Jurkat, Clone E6-1 (cell line): ENCODE results near the gene SPATA2. TPM values are rescaled to one million over a fixed set of nuclear protein-coding genes. Genes with fewer than 3 reads are reported as not detected.
"Not testable (repeated sequence)": the region's sequence is repeated elsewhere in the genome, so short reads cannot be mapped to it uniquely, and the experiment has no call there.

Source experiments
- DNase-seq: peaks from one replicate; pipeline ENCODE4 v3.0.0-alpha.2; 2011; ENCODE audit warnings: low read depth, low spot score
- H3K4me3 ChIP-seq: 2 replicates; pipeline ENCODE4 v1.5.1; 2011; ENCODE audit warnings: mild to moderate bottlenecking, low read length, control low read depth, moderate library complexity
- polyA plus RNA-seq: library from polyadenylated mRNA; unstranded; fragments of >200 nt; gene quantifications from one replicate; pipeline ENCODE4 v1.2.1, GENCODE V29; 2012; ENCODE audit warnings: missing spikeins; ENCODE audit not compliant: insufficient read length, insufficient read depth

Gene SPATA2
- 7.5 TPM for polyA plus RNA-seq

- peak within 1 kb of the TSS; percentile 93 for H3K4me3 ChIP-seq
- DNase-seq: peak; percentile 81
Observed at GRCh38 chr20:49915380-49916145, at the start of gene SPATA2. Gene SPATA2, minus strand, starts transcription at chr20:49915529. Its CDS starts 7,039 bp downstream, at chr20:49908490.

- DNase-seq: no peak
Observed at GRCh38 chr20:49961413-49961812, 46.1 kb upstream of the SPATA2 start.

GRCh38 chr20:49957089-49957938 is 42.0 kb upstream of the SPATA2 start:
- H3K4me3 ChIP-seq, DNase-seq: not testable (repeated sequence)

More at GRCh38 chr20:49961413-49961812, 46.1 kb upstream of the SPATA2 start:
- H3K4me3 ChIP-seq: no peak overlapping the region

GRCh38 chr20:49956689-49957088 is 41.4 kb upstream of the SPATA2 start:
- DNase-seq: no peak

GRCh38 chr20:49955830-49956396 is 40.6 kb upstream of the SPATA2 start:
- not testable (repeated sequence) for H3K4me3 ChIP-seq, DNase-seq

More at GRCh38 chr20:49956689-49957088, 41.4 kb upstream of the SPATA2 start:
- H3K4me3 ChIP-seq: no peak overlapping the region

GRCh38 chr20:49955167-49955566 is 39.8 kb upstream of the SPATA2 start:
- no peak for DNase-seq
- H3K4me3 ChIP-seq: no peak overlapping the region

GRCh38 chr20:49951151-49951550 is 35.8 kb upstream of the SPATA2 start:
- no peak overlapping the region for H3K4me3 ChIP-seq
- no peak for DNase-seq

DNA sequence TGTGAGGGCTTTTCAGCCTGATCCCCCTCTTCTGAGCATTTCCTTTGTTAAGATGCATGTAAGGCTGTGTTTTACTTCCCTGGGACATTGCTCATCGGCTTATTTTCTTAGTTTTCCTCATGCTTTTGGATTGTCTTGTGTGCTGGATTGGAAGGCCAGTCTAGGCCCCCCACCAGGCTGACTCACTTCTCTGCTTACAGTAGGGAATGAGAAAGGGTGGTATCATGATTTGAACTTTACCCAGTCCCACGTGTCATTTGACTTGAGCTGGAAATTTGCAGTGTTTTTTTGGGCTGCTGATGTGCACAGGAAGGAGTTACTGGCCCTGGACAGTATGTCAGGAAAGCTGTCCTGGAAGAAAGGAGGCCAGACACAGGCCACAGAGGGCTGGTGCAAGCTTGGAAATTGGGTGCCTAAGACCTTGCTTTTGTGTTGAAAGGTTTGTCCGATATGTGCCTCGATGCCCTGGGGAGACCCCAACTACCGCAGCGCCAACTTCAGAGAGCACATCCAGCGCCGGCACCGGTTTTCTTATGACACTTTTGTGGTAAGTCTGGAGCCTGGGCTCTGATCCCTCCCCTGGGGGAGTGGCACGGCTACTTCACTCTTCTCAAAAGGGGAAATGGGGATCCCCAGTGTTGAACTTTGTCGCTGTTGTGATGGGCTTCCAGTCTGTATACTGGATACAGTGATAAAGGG is 33.6 kb upstream of the SPATA2 start:
- no peak overlapping the region for H3K4me3 ChIP-seq
- DNase-seq: no peak

DNA sequence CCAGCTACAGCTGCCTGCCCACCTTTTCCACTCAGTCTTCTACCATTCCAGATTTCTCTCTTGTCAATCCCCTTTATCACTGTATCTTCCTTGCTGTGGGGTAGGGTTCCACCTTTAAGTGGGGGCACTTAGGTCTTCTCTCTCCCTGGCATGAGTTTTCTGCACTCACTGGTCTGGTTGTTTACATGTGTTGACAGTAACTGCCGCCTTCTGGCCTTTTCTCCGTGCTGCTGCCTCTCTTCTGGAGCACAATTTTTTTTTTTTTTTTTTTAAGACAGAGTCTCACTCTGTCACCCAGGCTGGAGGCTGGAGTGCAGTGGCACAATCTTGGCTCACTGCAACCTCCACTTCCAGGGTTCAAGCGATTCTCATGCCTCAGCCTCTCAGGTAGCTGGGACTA is 32.8 kb upstream of the SPATA2 start:
- DNase-seq: no peak

DNA sequence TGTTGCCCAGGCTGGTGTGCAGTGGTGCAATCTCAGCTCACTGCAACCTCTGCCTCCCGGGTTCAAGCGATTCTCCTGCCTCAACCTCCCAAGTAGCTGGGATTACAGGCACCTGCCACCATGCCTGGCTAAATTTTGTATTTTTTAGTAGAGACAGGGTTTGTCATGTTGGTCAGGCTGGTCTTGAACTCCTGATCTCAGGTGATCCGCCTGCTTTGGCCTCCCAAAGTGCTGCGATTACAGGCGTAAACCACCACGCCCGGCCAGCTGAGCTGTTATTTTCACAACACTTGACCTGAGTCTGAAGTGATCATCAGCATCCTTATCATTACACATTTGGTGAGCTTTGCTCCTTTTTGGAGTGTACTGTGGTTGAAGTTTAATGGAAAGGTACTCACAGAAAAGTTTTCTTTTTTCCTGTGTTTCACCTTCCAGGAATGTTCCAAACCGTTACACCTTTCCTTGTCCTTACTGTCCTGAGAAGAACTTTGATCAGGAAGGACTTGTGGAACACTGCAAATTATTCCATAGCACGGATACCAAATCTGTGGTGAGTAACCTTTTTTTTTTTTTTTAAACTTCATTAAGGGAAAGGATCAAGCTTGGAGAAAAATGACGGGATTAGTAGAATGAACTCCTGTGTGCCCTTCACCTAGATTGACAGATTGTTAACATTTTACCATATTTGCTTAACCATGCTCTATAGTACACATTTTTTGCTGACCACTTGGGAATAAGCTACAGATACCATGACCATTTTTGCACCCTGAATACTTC is 30.6 kb upstream of the SPATA2 start:
- no peak for DNase-seq
- no peak overlapping the region for H3K4me3 ChIP-seq

More for the DNA sequence above, 32.8 kb upstream of the SPATA2 start:
- no peak overlapping the region for H3K4me3 ChIP-seq

- no peak for DNase-seq
- no peak overlapping the region for H3K4me3 ChIP-seq
Observed at GRCh38 chr20:49945306-49945700, 30.0 kb upstream of the SPATA2 start.

- H3K4me3 ChIP-seq: no peak overlapping the region
- no peak for DNase-seq
Observed at GRCh38 chr20:49942942-49943341, 27.6 kb upstream of the SPATA2 start.

GRCh38 chr20:49942303-49942702 is 27.0 kb upstream of the SPATA2 start:
- no peak for DNase-seq
- no peak overlapping the region for H3K4me3 ChIP-seq

- no peak for DNase-seq
- no peak overlapping the region for H3K4me3 ChIP-seq
Observed at GRCh38 chr20:49941456-49941855, 26.1 kb upstream of the SPATA2 start.

DNA sequence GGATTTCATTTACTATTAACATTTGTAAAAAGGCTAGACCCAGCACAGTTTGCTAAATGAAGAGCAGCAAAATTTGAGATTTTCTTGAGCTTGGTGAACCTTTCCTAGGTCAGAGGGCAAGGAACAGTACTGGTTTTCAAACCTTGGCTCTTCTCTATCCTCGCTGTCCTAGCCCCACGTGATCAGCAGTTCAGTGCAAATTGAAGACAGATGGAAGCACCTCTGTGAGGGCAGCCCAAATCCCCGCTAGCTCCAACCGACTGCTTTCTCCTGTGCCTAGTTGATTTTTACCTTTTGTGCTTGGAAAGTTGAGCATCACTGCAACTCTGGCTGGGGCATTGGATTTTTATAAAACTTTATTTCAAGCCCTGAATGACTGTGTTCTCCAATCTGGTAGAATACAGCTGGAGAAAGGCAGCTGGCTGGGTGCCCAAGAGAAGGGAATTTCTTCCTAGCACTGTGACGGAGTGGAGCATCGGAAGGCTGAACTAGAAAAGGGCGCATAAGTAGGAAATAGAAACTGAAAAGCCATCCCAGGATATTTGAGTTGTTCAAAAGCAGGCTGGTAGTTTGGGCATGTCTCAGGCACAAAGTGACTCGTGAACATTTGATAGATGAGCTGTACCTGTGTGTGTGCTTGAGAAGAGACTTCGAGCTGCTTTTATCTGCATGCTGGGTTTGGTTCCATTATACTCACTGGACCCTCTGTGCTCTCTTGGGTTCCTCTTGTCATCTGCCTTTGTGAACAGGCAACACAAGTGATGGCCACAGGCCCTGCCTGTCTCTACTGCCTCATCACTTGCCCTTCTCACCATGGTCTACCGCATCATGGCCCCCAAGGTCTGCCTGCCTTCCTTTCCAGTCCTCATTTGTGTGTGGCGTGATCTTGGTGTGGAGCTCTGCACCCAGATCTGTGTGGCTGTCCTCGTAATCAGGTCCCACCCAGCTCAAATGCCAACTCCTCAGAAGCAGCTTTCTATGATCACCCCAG is 23.1 kb upstream of the SPATA2 start:
- no peak for DNase-seq
- no peak overlapping the region for H3K4me3 ChIP-seq

DNA sequence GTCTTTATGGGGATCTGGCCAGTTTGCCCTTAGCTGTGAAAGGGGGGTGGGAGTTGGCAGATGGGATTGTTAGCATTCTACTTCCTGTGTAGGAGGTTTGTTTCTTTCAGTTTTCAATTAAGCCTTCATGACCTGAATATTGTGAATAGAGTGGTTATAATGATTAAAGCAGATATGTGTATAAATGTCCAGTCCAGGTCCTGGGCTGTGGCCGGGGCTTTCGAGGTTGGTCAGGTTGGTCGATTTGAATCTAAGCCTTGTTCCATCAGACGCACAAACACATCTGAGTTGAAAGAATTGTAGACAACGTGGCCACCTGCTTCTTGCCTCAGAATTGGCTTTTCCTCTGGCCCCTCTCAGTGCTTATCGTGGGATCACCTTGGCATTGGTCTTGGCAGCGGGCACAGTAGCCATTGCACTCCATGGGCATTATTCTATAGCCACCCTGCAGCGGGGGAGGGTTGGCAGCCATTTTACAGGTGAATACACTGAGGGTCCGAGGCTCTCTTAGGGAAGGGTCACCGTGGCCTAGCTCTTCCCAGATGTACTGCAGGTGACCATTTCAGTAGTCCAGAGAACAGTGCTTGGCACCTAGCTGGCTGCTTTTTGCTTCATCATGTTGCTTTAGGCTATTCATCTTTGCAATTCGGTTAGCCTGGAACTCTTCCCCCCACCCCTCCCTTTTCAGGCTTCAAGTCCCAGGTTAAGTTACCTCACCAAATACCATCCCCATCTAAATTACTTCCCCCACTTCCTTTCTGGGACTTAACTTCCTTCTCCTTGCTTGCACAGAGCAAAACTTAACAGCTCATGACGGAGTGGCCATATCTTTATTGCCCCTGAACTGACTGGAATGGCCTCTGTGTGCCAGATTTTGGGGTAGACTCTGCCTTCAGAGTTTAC is 21.9 kb upstream of the SPATA2 start:
- no peak for DNase-seq
- peak overlapping the region; percentile 71 for H3K4me3 ChIP-seq
